Measurements from ENCODE around the gene NYNRIN.

The NYNRIN gene

GRCh38 chr14:24434676-24435075, 35.9 kb downstream of the NYNRIN start:
- no peak overlapping the region for H3K4me3 ChIP-seq (ENCODE audit: low read depth, low read length)
- CTCF ChIA-PET, result interaction anchor here (0.7 to 33.5 kb wide), 9 partner anchors 7 to 129 kb away, joined by 3 to 1633 read pairs (median 73); partner anchors contain the start of genes ADCY4, CIDEB, DHRS1 and LTB4R
- POLR2A ChIA-PET, result no interaction called here

GRCh38 chr14:24435192-24435810, 36.5 kb downstream of the NYNRIN start:
- ChIA-PET CTCF (interaction anchor here (1.0 to 33.5 kb wide), 14 partner anchors 8 to 220 kb away, joined by 4 to 1633 read pairs (median 10); partner anchors contain the start of genes ADCY4, CIDEB, DHRS1 and LTB4R), POLR2A (interaction anchor here (1.5 kb wide), 1 partner anchor 102 kb away, joined by 6 read pairs; no protein-coding TSS in a partner anchor)
- DNase-seq (ENCODE audit: low read depth, low spot score), result no peak
- no peak overlapping the region for H3K4me3 ChIP-seq (ENCODE audit: low read depth, low read length)
- TF ChIP-seq CTCF (IDR thresholded peaks at IDR 0.05; ENCODE audit: insufficient read depth, low read length, missing control alignments), result no peak

More at GRCh38 chr14:24434676-24435075, 35.9 kb downstream of the NYNRIN start:
- no peak for DNase-seq (ENCODE audit: low read depth, low spot score)
- no peak for TF ChIP-seq CTCF (IDR thresholded peaks at IDR 0.05; ENCODE audit: insufficient read depth, low read length, missing control alignments)

- TF ChIP-seq CTCF (IDR thresholded peaks at IDR 0.05; ENCODE audit: insufficient read depth, low read length, missing control alignments), result no peak
- DNase-seq (ENCODE audit: low read depth, low spot score), result no peak
- CTCF ChIA-PET, result interaction anchor here (0.7 to 33.5 kb wide), 20 partner anchors 8 to 220 kb away, joined by 3 to 1633 read pairs (median 6); partner anchors contain the start of genes ADCY4, CIDEB, DHRS1 and LTB4R
- POLR2A ChIA-PET, result interaction anchor here (0.5 to 1.5 kb wide), 2 partner anchors 68 to 102 kb away, joined by 5 to 6 read pairs; partner anchors contain the start of gene NFATC4
- H3K4me3 ChIP-seq (ENCODE audit: low read depth, low read length), result no peak overlapping the region
These were observed 37.2 kb downstream of the NYNRIN start for GRCh38 chr14:24435998-24436354.

GRCh38 chr14:24436355-24437019, 37.7 kb downstream of the NYNRIN start:
- H3K4me3 ChIP-seq (ENCODE audit: low read depth, low read length), result no peak overlapping the region
- TF ChIP-seq CTCF (IDR thresholded peaks at IDR 0.05; ENCODE audit: insufficient read depth, low read length, missing control alignments), result peak; percentile 66
- DNase-seq (ENCODE audit: low read depth, low spot score), result no peak
- POLR2A ChIA-PET, result interaction anchor here (0.5 to 1.5 kb wide), 6 partner anchors 68 to 136 kb away, joined by 3 to 6 read pairs (median 4); partner anchors contain the start of gene NFATC4
- CTCF ChIA-PET, result interaction anchor here (0.7 to 33.5 kb wide), 24 partner anchors 8 to 221 kb away, joined by 3 to 1633 read pairs (median 5); partner anchors contain the start of genes ADCY4, CIDEB, DHRS1 and LTB4R

GRCh38 chr14:24437020-24437735, 38.4 kb downstream of the NYNRIN start:
- ChIA-PET POLR2A (interaction anchor here (0.6 to 1.5 kb wide), 7 partner anchors 71 to 137 kb away, joined by 3 to 8 read pairs (median 5); no protein-coding TSS in a partner anchor), CTCF (interaction anchor here (0.8 to 33.5 kb wide), 20 partner anchors 10 to 222 kb away, joined by 3 to 1633 read pairs (median 6); partner anchors contain the start of genes ADCY4, CIDEB, DHRS1 and LTB4R)
- TF ChIP-seq CTCF (IDR thresholded peaks at IDR 0.05; ENCODE audit: insufficient read depth, low read length, missing control alignments), result no peak
- no peak for DNase-seq (ENCODE audit: low read depth, low spot score)
- H3K4me3 ChIP-seq (ENCODE audit: low read depth, low read length), result no peak overlapping the region

Measured in AG04449 (cell line).